ENCODE data around the gene C12orf42.

GRCh38 chr12:103421402-103421801 lies 74.4 kb downstream of the C12orf42 start:
- TF ChIP-seq, protein P1, sequence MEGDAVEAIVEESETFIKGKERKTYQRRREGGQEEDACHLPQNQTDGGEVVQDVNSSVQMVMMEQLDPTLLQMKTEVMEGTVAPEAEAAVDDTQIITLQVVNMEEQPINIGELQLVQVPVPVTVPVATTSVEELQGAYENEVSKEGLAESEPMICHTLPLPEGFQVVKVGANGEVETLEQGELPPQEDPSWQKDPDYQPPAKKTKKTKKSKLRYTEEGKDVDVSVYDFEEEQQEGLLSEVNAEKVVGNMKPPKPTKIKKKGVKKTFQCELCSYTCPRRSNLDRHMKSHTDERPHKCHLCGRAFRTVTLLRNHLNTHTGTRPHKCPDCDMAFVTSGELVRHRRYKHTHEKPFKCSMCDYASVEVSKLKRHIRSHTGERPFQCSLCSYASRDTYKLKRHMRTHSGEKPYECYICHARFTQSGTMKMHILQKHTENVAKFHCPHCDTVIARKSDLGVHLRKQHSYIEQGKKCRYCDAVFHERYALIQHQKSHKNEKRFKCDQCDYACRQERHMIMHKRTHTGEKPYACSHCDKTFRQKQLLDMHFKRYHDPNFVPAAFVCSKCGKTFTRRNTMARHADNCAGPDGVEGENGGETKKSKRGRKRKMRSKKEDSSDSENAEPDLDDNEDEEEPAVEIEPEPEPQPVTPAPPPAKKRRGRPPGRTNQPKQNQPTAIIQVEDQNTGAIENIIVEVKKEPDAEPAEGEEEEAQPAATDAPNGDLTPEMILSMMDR (IDR thresholded peaks at IDR 0.05; ENCODE audit: insufficient read depth, low read length): no peak
- no peak for TF ChIP-seq POLR2AphosphoS5 (IDR thresholded peaks at IDR 0.05; ENCODE audit: low read depth)
